HCT116 (cell line): Measurements from ENCODE around the gene SP140L. TPM values are rescaled to one million over a fixed set of nuclear protein-coding genes. Genes with fewer than 3 reads are reported as not detected.

Experiments used
- ATAC-seq: fragments of 200-7000 bp; cut with Tn5 transposase; 2 replicates; pipeline ENCODE4 v1.9.1; 2020; ENCODE audit warnings: mild to moderate bottlenecking, moderate library complexity
- BruUV-seq: library from RNA; stranded (reverse); fragments of 400-500 nt; replicated peaks from 2 replicates; lab custom pipeline; 2021; lab: Mats Ljungman, UMichigan
- CTCF ChIA-PET: fragments of 300-600 bp; sonication (Branson Sonifier 250); formaldehyde crosslinking; loops from one replicate; lab custom pipeline; 2021; ENCODE audit warnings: antibody characterized with exemption; lab: Charles Lee
- POLR2A ChIA-PET: fragments of 300-600, 350-600 bp; sonication (Branson Sonifier 250); formaldehyde crosslinking; loops from one replicate; lab custom pipeline; 2021; ENCODE audit warnings: antibody characterized with exemption; lab: Charles Lee
- RAD21 ChIA-PET, 2 experiments: fragments of 300-600 bp; sonication (Branson Sonifier 250); formaldehyde crosslinking; loops; one replicate each; lab custom pipeline; 2023; ENCODE audit warnings: low total read pairs in 2 of 2; ENCODE audit not compliant: uncharacterized antibody in 2 of 2, unreplicated experiment in 2 of 2, low non-redundant PET in 1 of 2; lab: Charles Lee
- DNase-seq: peaks from one replicate; pipeline ENCODE4 v3.0.0-alpha.2; 2010; ENCODE audit warnings: low read depth, low spot score
- H2AFZ ChIP-seq: fragments of 200-600 bp; shearing (Covaris generic), sonication (generic); 2 replicates; pipeline ENCODE4 v1.6.1; 2017; ENCODE audit warnings: low read depth, mixed run types, mixed read lengths, antibody characterized with exemption, low read length; ENCODE audit not compliant: poor library complexity, severe bottlenecking
- H3K27ac ChIP-seq: 2 replicates; pipeline ENCODE4 v1.5.1; 2012; ENCODE audit warnings: low read depth, low read length
- H3K27me3 ChIP-seq: fragments of 200-600 bp; sonication (generic); 2 replicates; pipeline ENCODE4 v1.6.1; 2016; ENCODE audit warnings: mixed run types, low read length, mixed read lengths; ENCODE audit not compliant: insufficient read depth
- H3K36me3 ChIP-seq, 2 experiments: fragments of 200-500 bp in 1 of 2; fragments of 200-600 bp in 1 of 2; sonication (Bioruptor generic) in 1 of 2; sonication (generic) in 1 of 2; 2 replicates each; pipeline versions ENCODE4 v1.5.1 to v1.6.1; 2014 to 2016; ENCODE audit warnings: low read length in 2 of 2, inconsistent platforms in 1 of 2, mixed read lengths in 1 of 2, mixed run types in 1 of 2; ENCODE audit not compliant: insufficient read depth in 2 of 2, control insufficient read depth in 1 of 2
- H3K4me1 ChIP-seq, 2 experiments: fragments of 200-600 bp in 1 of 2; sonication (generic) in 1 of 2; 2 replicates each; pipeline versions ENCODE4 v1.5.1 to v1.6.1; 2012 to 2017; ENCODE audit warnings: low read length in 2 of 2, inconsistent platforms in 1 of 2, mild to moderate bottlenecking in 1 of 2, mixed read lengths in 1 of 2, mixed run types in 1 of 2, moderate library complexity in 1 of 2; ENCODE audit not compliant: insufficient read depth in 2 of 2, control insufficient read depth in 1 of 2
- H3K4me2 ChIP-seq: fragments of 200-600 bp; sonication (generic); 2 replicates; pipeline ENCODE4 v1.6.1; 2017; ENCODE audit warnings: mixed run types, low read length, mixed read lengths
- H3K4me3 ChIP-seq, 2 experiments: fragments of 200-600 bp in 1 of 2; sonication (generic) in 1 of 2; replicated peaks in 1 of 2; 2 replicates each; pipeline ENCODE4 v1.5.1; 2011 to 2016; ENCODE audit warnings: low read length in 2 of 2, control low read depth in 1 of 2, low read depth in 1 of 2, mild to moderate bottlenecking in 1 of 2, mixed read lengths in 1 of 2, mixed run types in 1 of 2
- H3K79me2 ChIP-seq: fragments of 200-600 bp; sonication (generic); 2 replicates; pipeline ENCODE4 v1.6.1; 2017; ENCODE audit warnings: mild to moderate bottlenecking, mixed run types, low read length, moderate library complexity, mixed read lengths; ENCODE audit not compliant: insufficient read depth
- H3K9ac ChIP-seq: fragments of 200-600 bp; sonication (generic); 2 replicates; pipeline ENCODE4 v1.6.1; 2016; ENCODE audit warnings: low read length, mixed read lengths
- H3K9me2 ChIP-seq: fragments of 200-600 bp; sonication (generic), shearing (Covaris generic); 2 replicates; pipeline ENCODE4 v1.6.1; 2017; ENCODE audit warnings: mixed run types, mild to moderate bottlenecking, moderate library complexity; ENCODE audit not compliant: insufficient read depth
- H3K9me3 ChIP-seq, 2 experiments: fragments of 200-500 bp in 1 of 2; fragments of 200-600 bp in 1 of 2; sonication (Bioruptor generic) in 1 of 2; sonication (generic) in 1 of 2; 2 replicates each; pipeline ENCODE4 v1.6.1; 2014 to 2017; ENCODE audit warnings: low read length in 2 of 2, mixed read lengths in 2 of 2, inconsistent platforms in 1 of 2, low read depth in 1 of 2, mild to moderate bottlenecking in 1 of 2, mixed run types in 1 of 2, moderate library complexity in 1 of 2; ENCODE audit not compliant: control insufficient read depth in 1 of 2, insufficient read depth in 1 of 2
- H4K20me1 ChIP-seq: fragments of 200-600 bp; sonication (generic), shearing (Covaris generic); 2 replicates; pipeline ENCODE4 v1.6.1; 2017; ENCODE audit warnings: mixed run types, mild to moderate bottlenecking, moderate library complexity; ENCODE audit not compliant: insufficient read depth
- CBX3 ChIP-seq: IDR thresholded peaks from 2 replicates; pipeline ENCODE4 v1.6.1; 2012; ENCODE audit warnings: low read depth
- CEBPB ChIP-seq: IDR thresholded peaks from 2 replicates; pipeline ENCODE4 v1.6.1; 2012; ENCODE audit warnings: low read depth
- CTCF ChIP-seq, 3 experiments: fragments of 200-600 bp in 1 of 3; sonication (generic) in 1 of 3; IDR thresholded peaks in 2 of 3; conservative IDR thresholded peaks in 1 of 3; 2 replicates each; pipeline ENCODE4 v1.5.1; 2012 to 2017; ENCODE audit warnings: low read depth in 2 of 3, low read length in 2 of 3, antibody characterized with exemption in 1 of 3, borderline replicate concordance in 1 of 3, control low read depth in 1 of 3, mild to moderate bottlenecking in 1 of 3, mixed read lengths in 1 of 3, mixed run types in 1 of 3, moderate library complexity in 1 of 3; ENCODE audit not compliant: insufficient read depth in 1 of 3
- EGR1 ChIP-seq: IDR thresholded peaks from 2 replicates; pipeline ENCODE4 v1.6.1; 2012; ENCODE audit warnings: low read depth
- ELF1 ChIP-seq: IDR thresholded peaks from 2 replicates; pipeline ENCODE4 v1.6.1; 2012; ENCODE audit warnings: low read depth, borderline replicate concordance
- EZH2 ChIP-seq: fragments of 200-600 bp; sonication (generic); IDR thresholded peaks from 2 replicates; pipeline ENCODE4 v1.6.1; 2017; ENCODE audit warnings: antibody characterized with exemption, mixed run types
- EZH2phosphoT487 ChIP-seq: fragments of 200-600 bp; IDR thresholded peaks from 2 replicates; pipeline ENCODE4 v1.6.1; 2018; ENCODE audit warnings: antibody characterized with exemption, borderline replicate concordance
- FOSL1 ChIP-seq: IDR thresholded peaks from 2 replicates; pipeline ENCODE4 v1.6.1; 2012; ENCODE audit warnings: low read depth
- JUND ChIP-seq: IDR thresholded peaks from 2 replicates; pipeline ENCODE4 v1.6.1; 2012
- MAX ChIP-seq: IDR thresholded peaks from 2 replicates; pipeline ENCODE4 v1.6.1; 2012
- POLR2AphosphoS5 ChIP-seq: IDR thresholded peaks from 2 replicates; pipeline ENCODE4 v1.6.1; 2011; ENCODE audit warnings: mild to moderate bottlenecking, low read depth, low read length, moderate library complexity
- RAD21 ChIP-seq: IDR thresholded peaks from 2 replicates; pipeline ENCODE4 v1.6.1; 2012; ENCODE audit warnings: low read depth, mild to moderate bottlenecking
- SIN3A ChIP-seq: IDR thresholded peaks from 2 replicates; pipeline ENCODE4 v1.6.1; 2012; ENCODE audit warnings: low read depth
- SP1 ChIP-seq: IDR thresholded peaks from 2 replicates; pipeline ENCODE4 v1.6.1; 2012; ENCODE audit warnings: low read depth
- SRF ChIP-seq: IDR thresholded peaks from 2 replicates; pipeline ENCODE4 v1.6.1; 2012; ENCODE audit warnings: low read depth
- YY1 ChIP-seq: IDR thresholded peaks from 2 replicates; pipeline ENCODE4 v1.6.1; 2011; ENCODE audit warnings: low read length, low read depth, moderate library complexity, mild to moderate bottlenecking; ENCODE audit not compliant: insufficient replicate concordance; ENCODE audit errors: extremely low read depth
- ZFX ChIP-seq: fragments of 450-650 bp; IDR thresholded peaks from 2 replicates; pipeline ENCODE4 v1.6.1; 2017
- ZNF274 ChIP-seq: fragments of 200-500 bp; sonication (Bioruptor generic); IDR thresholded peaks from 2 replicates; pipeline ENCODE4 v1.6.1; 2014; ENCODE audit warnings: mild to moderate bottlenecking, low read depth, low read length, inconsistent platforms
- intact Hi-C: fragments of 100-400 bp; cut with micrococcal nuclease; formaldehyde crosslinking; loops from 2 replicates; pipeline ENCODE4 v1.10.0; 2022
- total RNA-seq: library from RNA; stranded (reverse); gene quantifications from one replicate; pipeline ENCODE4 v1.2.1, GENCODE V29; 2021; ENCODE audit not compliant: unreplicated experiment

Gene SP140L
- total RNA-seq, 1 experiment from 2014 or later, result 28.9 TPM

GRCh38 chr2:230410861-230411569, 84.0 kb downstream of the SP140L start:
- TF ChIP-seq EZH2phosphoT487 (no peak), ZFX (no peak), CBX3 (no peak)
- Histone ChIP-seq H3K9me2 (no peaks in the 10 kb centered on the region), H3K4me2 (peak overlapping the region; percentile 94), H3K27me3 (no peaks in the 10 kb centered on the region), H3K4me3 (peak overlapping the region; percentile 48 to 61), H3K9me3 (no peaks in the 10 kb centered on the region), H3K4me1 (peaks cover 4 to 30% of the 10 kb centered on the region in 2 experiments), H3K36me3 (no peaks in the 10 kb centered on the region), H2AFZ (no peak overlapping the region), H4K20me1 (no peaks in the 10 kb centered on the region), H3K79me2 (no peaks in the 10 kb centered on the region), H3K9ac (peak overlapping the region; percentile 66), H3K27ac (no peak overlapping the region; the same call in 1 of the 2 replicates)
- intact Hi-C loops, result loop anchor here (10.0 kb wide), 1 partner anchor 384 kb away; no protein-coding TSS in a partner anchor
- no TSS peak for BruUV-seq
- ChIA-PET POLR2A (no interaction called here), RAD21 (no interaction called here), CTCF (no interaction called here)
- ATAC-seq, result no peak
- DNase-seq, result no peak

DNA sequence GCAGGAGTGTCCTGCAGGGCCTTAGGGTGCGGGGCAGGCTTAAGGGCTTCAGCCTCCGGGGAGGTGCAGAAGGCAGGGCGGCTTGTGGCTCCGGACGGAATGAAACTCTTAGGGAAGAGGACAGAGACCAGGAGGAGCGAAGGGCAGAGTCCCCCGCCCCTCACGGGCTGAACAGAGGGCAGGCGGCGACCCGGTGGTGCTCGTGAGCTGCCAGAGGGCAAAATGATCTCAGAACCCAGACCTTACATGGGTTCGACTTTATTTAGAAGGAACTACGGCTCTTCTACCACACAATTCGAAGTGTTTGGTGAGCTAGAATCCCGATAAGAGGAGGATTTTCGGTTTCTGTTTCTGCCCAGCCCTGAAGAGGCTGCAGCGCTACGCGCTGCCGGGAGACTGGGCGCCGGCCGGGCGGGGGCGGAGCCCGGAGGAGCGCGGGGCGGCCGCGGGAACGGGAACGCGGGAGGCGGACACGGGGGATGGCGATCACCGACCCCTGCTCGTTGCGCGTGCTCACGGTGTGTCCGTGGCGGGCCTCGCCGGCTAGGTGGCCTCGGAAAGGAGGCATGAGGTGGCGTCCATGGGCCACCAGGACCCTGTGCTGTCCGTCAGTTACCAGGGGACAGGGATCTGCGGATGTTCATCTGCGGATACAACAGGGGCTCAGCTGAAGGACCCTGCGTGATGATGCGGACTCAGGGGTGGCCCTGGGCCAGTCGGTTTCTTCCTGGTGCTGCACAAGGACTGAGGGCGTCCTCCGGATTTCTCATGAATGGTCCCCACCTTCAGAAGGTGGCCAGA, 84.8 kb downstream of the SP140L start:
- no peaks in the 10 kb centered on the region for H3K9me2 ChIP-seq
- H3K27me3 ChIP-seq, result no peaks in the 10 kb centered on the region
- H3K79me2 ChIP-seq, result no peaks in the 10 kb centered on the region
- intact Hi-C loops, result loop anchor here (10.0 kb wide), 1 partner anchor 383 kb away; no protein-coding TSS in a partner anchor
- H3K9me3 ChIP-seq, result no peaks in the 10 kb centered on the region
- peak overlapping the region; percentile 94 for H3K4me2 ChIP-seq
- H2AFZ ChIP-seq, result peak overlapping the region; percentile 85
- H3K9ac ChIP-seq, result peak overlapping the region; percentile 66
- no peaks in the 10 kb centered on the region for H3K36me3 ChIP-seq
- peak overlapping the region; percentile 48 to 61 for H3K4me3 ChIP-seq
- DNase-seq (no peak), ATAC-seq (peak; percentile 75)
- peak overlapping the region; percentile 16; the same call in 1 of the 2 replicates for H3K27ac ChIP-seq
- peaks cover 4 to 33% of the 10 kb centered on the region in 2 experiments for H3K4me1 ChIP-seq
- RAD21 ChIA-PET, result no interaction called here
- BruUV-seq, result no TSS peak
- no peaks in the 10 kb centered on the region for H4K20me1 ChIP-seq
- POLR2A ChIA-PET, result no interaction called here
- CTCF ChIA-PET, result no interaction called here
- TF ChIP-seq MAX (peak; percentile 51; the same call in 1 of the 2 replicates), SIN3A (no peak), EGR1 (peak; percentile 80), EZH2phosphoT487 (no peak), POLR2AphosphoS5 (peak; percentile 57; the same call in 1 of the 2 replicates), ZNF274 (no peak), SP1 (no peak), FOSL1 (no peak), CEBPB (no peak), SRF (no peak), YY1 (peak; percentile 13), RAD21 (no peak), ZFX (no peak), JUND (no peak), EZH2 (no peak), CTCF (IDR thresholded peaks at IDR 0.05 in 2 of 3, conservative IDR thresholded peaks at IDR 0.05 in 1 of 3; ENCODE audit: borderline replicate concordance in 1 of 3, insufficient read depth in 1 of 3, low read depth in 2 of 3, low read length in 2 of 3) (no peak), ELF1 (no peak)
